ENCODE results near the gene ISOC2. TPM values are rescaled to one million over a fixed set of nuclear protein-coding genes. Genes with fewer than 3 reads are reported as not detected.
A peak's percentile ranks its signal among the peaks of the same experiment; 100 is the strongest.

The ISOC2 gene
- 10 to 100 TPM; 29.0 to 29.3 TPM for total RNA-seq

- intact Hi-C loops (cut with micrococcal nuclease) = no loop called here
- POLR2A ChIA-PET = no interaction called here
- H3K4me3 Mint-ChIP-seq = peak within 1 kb of the TSS; percentile 86
- TF ChIP-seq, protein P1, sequence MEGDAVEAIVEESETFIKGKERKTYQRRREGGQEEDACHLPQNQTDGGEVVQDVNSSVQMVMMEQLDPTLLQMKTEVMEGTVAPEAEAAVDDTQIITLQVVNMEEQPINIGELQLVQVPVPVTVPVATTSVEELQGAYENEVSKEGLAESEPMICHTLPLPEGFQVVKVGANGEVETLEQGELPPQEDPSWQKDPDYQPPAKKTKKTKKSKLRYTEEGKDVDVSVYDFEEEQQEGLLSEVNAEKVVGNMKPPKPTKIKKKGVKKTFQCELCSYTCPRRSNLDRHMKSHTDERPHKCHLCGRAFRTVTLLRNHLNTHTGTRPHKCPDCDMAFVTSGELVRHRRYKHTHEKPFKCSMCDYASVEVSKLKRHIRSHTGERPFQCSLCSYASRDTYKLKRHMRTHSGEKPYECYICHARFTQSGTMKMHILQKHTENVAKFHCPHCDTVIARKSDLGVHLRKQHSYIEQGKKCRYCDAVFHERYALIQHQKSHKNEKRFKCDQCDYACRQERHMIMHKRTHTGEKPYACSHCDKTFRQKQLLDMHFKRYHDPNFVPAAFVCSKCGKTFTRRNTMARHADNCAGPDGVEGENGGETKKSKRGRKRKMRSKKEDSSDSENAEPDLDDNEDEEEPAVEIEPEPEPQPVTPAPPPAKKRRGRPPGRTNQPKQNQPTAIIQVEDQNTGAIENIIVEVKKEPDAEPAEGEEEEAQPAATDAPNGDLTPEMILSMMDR (IDR thresholded peaks at IDR 0.05) = no peak
- no peaks in the 10 kb centered on the region for H3K36me3 Mint-ChIP-seq (ENCODE audit: low read depth)
- DNase-seq = peak; percentile 100
- CTCF ChIA-PET = interaction anchor here (0.9 to 1.4 kb wide), 4 partner anchors 43 to 373 kb away, joined by 3 to 18 read pairs (median 4); no protein-coding TSS in a partner anchor
- ATAC-seq = peak; percentile 98
- peaks cover 15% of the 10 kb centered on the region for H3K4me1 Mint-ChIP-seq (ENCODE audit: low read depth)
- H3K9me3 Mint-ChIP-seq = no peaks in the 10 kb centered on the region
- peak within 1 kb of the TSS; percentile 84 for H3K27ac Mint-ChIP-seq
- no peaks in the 10 kb centered on the region for H3K27me3 Mint-ChIP-seq
Measured at GRCh38 chr19:55461259-55461973, at the start of gene ISOC2. TSS of gene ISOC2 (minus strand) at chr19:55461642. CDS start at chr19:55456486, 5,156 bp downstream.

DNA sequence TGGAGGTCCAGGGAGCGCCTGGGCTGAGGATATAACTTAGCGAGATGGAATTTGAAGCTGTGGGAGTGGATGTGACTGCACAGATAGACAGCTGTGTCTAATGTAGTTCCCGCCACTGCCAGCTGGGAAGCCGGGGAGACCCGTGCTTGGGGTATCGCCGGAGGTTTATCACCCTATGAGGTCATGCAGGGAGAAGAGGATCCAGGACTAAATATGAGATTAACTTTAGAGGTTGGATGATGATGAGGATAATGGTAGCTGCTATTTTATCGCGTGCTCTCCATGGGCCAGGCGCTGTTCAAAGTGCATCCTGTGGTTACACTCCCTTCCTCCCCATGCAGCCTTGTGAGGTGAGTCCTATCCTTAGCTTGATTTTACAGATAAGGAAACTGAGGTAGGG is 46.7 kb upstream of the ISOC2 start:
- intact Hi-C loops (cut with micrococcal nuclease) = no loop called here
- ChIA-PET CTCF (interaction anchor here (1.0 to 1.5 kb wide), 2 partner anchors 40 to 98 kb away, joined by 3 to 7 read pairs; partner anchors contain the start of gene ZNF865), POLR2A (no interaction called here)
- TF ChIP-seq, protein P1 (IDR thresholded peaks at IDR 0.05) = no peak
- no peak for ATAC-seq
- peaks cover 6% of the 10 kb centered on the region for H3K27me3 Mint-ChIP-seq
- H3K4me1 Mint-ChIP-seq (ENCODE audit: low read depth) = peaks cover 10% of the 10 kb centered on the region
- no peak overlapping the region for H3K4me3 Mint-ChIP-seq
- peaks cover 2% of the 10 kb centered on the region for H3K36me3 Mint-ChIP-seq (ENCODE audit: low read depth)
- H3K27ac Mint-ChIP-seq = no peak overlapping the region
- H3K9me3 Mint-ChIP-seq = peaks cover 2% of the 10 kb centered on the region
- DNase-seq = no peak

GRCh38 chr19:55504981-55505380 is 43.5 kb upstream of the ISOC2 start:
- TF ChIP-seq, protein P1 (IDR thresholded peaks at IDR 0.05) = no peak
- H3K4me3 Mint-ChIP-seq = no peak overlapping the region
- peaks cover 2% of the 10 kb centered on the region for H3K36me3 Mint-ChIP-seq (ENCODE audit: low read depth)
- H3K27me3 Mint-ChIP-seq = peaks cover 6% of the 10 kb centered on the region
- H3K9me3 Mint-ChIP-seq = peaks cover 3% of the 10 kb centered on the region
- intact Hi-C loops (cut with micrococcal nuclease) = loop anchor here (5.0 kb wide), 1 partner anchor 38 kb away; no protein-coding TSS in a partner anchor
- H3K27ac Mint-ChIP-seq = no peak overlapping the region
- H3K4me1 Mint-ChIP-seq (ENCODE audit: low read depth) = peaks cover 23% of the 10 kb centered on the region
- DNase-seq (no peak), ATAC-seq (no peak)
- ChIA-PET CTCF (interaction anchor here (1.0 to 3.1 kb wide), 18 partner anchors 9 to 417 kb away, joined by 3 to 77 read pairs (median 13); partner anchors contain the start of genes C19orf85, ISOC2, NAT14 and SSC5D), POLR2A (interaction anchor here (1.1 kb wide), 1 partner anchor 20 kb away, joined by 3 read pairs; the partner anchor contains the start of gene NAT14)

- CTCF ChIA-PET = interaction anchor here (0.7 to 3.1 kb wide), 47 partner anchors 10 to 623 kb away, joined by 3 to 77 read pairs (median 6); partner anchors contain the start of genes C19orf85, FIZ1, ISOC2 and NAT14
- Mint-ChIP-seq H3K27me3 (peaks cover 5% of the 10 kb centered on the region), H3K4me1 (ENCODE audit: low read depth) (peaks cover 23% of the 10 kb centered on the region), H3K27ac (no peak overlapping the region), H3K4me3 (peak overlapping the region; percentile 70), H3K36me3 (ENCODE audit: low read depth) (peaks cover 2% of the 10 kb centered on the region), H3K9me3 (peaks cover 3% of the 10 kb centered on the region)
- ATAC-seq (no peak), DNase-seq (no peak)
- TF ChIP-seq, protein P1 (IDR thresholded peaks at IDR 0.05) = no peak
- POLR2A ChIA-PET = interaction anchor here (1.0 to 1.4 kb wide), 5 partner anchors 30 to 132 kb away, joined by 3 to 4 read pairs (median 3); no protein-coding TSS in a partner anchor
- intact Hi-C loops (cut with micrococcal nuclease) = loop anchor here (5.0 kb wide), 1 partner anchor 37 kb away; no protein-coding TSS in a partner anchor
Measured at GRCh38 chr19:55504252-55504603, 42.8 kb upstream of the ISOC2 start.
